Peyer's patch (tissue), 4 donors: ENCODE results near the gene STK32B. TPM values are rescaled to one million over a fixed set of nuclear protein-coding genes. Genes with fewer than 3 reads are reported as not detected.

Experiments used
- DNase-seq, 3 donors: peaks; one replicate each; pipeline ENCODE4 v3.0.0-alpha.2; 2017 to 2019
- H3K27ac ChIP-seq, 4 donors: fragments of 200-600 bp; sonication (generic); one replicate each; pipeline ENCODE4 v1.5.1; 2016 to 2019
- H3K27me3 ChIP-seq, 2 donors: fragments of 200-600 bp; sonication (generic); one replicate each; pipeline ENCODE4 v1.5.1; 2019
- H3K36me3 ChIP-seq, 3 donors: fragments of 200-600 bp; sonication (generic); one replicate each; pipeline ENCODE4 v1.5.1; 2016 to 2019
- H3K4me1 ChIP-seq, 4 donors: fragments of 200-600 bp; sonication (generic); one replicate each; pipeline ENCODE4 v1.5.1; 2016 to 2019
- H3K4me3 ChIP-seq, 4 donors: fragments of 200-600 bp; sonication (generic); 1 replicate in 3 of 4; 2 replicates in 1 of 4; pipeline ENCODE4 v1.5.1; 2016 to 2019; ENCODE audit warnings: mild to moderate bottlenecking in 1 of 4
- H3K9me3 ChIP-seq, 4 donors: fragments of 200-600 bp; sonication (generic); one replicate each; pipeline ENCODE4 v1.5.1; 2016 to 2019; ENCODE audit warnings: mild to moderate bottlenecking in 1 of 4
- POLR2A ChIP-seq, 2 donors: fragments of 450-650 bp; IDR thresholded peaks; one replicate each; pipeline ENCODE4 v1.5.1; 2017; ENCODE audit warnings: antibody characterized with exemption in 2 of 2, mild to moderate bottlenecking in 2 of 2, moderate library complexity in 2 of 2
- total RNA-seq, 4 donors: library from RNA; depleted of rRNA; stranded (reverse); fragments of >200 nt; gene quantifications; one replicate each; pipeline ENCODE4 v1.1.0, GENCODE V29; 2016
- TF ChIP-seq, protein P1 (sequence below), 6 experiments: fragments of 450-650 bp in 4 of 6; fragments of 200-600 bp in 2 of 6; sonication (generic) in 1 of 6; IDR thresholded peaks; one replicate each; pipeline ENCODE4 v1.5.1; 2017 to 2019; ENCODE audit warnings: antibody characterized with exemption in 6 of 6, mild to moderate bottlenecking in 3 of 6, moderate library complexity in 1 of 6

Gene STK32B
- total RNA-seq, 4 donors from 2014 or later = 0.35 to 3.3 (median 1.3) TPM

DNA sequence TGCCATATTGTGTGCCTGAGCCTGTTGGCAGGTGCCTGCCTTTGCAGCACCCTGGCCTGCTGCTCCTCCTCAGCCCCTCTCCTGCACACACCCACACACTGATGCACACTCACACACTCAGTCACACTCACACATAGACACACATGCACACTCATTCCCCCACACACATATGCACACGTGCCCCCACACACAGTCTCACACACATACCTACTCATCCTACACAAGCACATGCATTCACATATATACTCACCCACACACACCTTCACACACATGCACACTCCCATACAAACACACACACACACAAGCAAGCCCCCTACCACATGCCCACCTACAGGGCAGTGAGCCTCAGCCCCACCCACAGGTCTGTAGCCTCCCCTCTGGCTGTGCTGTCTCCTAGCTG, 412.1 kb downstream of the STK32B start:
- Histone ChIP-seq H3K36me3 (no peaks in the 10 kb centered on the region), H3K4me1 (no peaks in the 10 kb centered on the region), H3K9me3 (no peaks in the 10 kb centered on the region), H3K27ac (no peak overlapping the region), H3K4me3 (no peak overlapping the region), H3K27me3 (no peaks in the 10 kb centered on the region)
- no peak for DNase-seq
- TF ChIP-seq, protein P1, sequence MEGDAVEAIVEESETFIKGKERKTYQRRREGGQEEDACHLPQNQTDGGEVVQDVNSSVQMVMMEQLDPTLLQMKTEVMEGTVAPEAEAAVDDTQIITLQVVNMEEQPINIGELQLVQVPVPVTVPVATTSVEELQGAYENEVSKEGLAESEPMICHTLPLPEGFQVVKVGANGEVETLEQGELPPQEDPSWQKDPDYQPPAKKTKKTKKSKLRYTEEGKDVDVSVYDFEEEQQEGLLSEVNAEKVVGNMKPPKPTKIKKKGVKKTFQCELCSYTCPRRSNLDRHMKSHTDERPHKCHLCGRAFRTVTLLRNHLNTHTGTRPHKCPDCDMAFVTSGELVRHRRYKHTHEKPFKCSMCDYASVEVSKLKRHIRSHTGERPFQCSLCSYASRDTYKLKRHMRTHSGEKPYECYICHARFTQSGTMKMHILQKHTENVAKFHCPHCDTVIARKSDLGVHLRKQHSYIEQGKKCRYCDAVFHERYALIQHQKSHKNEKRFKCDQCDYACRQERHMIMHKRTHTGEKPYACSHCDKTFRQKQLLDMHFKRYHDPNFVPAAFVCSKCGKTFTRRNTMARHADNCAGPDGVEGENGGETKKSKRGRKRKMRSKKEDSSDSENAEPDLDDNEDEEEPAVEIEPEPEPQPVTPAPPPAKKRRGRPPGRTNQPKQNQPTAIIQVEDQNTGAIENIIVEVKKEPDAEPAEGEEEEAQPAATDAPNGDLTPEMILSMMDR (IDR thresholded peaks at IDR 0.05) = no peak
- TF ChIP-seq POLR2A (IDR thresholded peaks at IDR 0.05) = no peak

DNA sequence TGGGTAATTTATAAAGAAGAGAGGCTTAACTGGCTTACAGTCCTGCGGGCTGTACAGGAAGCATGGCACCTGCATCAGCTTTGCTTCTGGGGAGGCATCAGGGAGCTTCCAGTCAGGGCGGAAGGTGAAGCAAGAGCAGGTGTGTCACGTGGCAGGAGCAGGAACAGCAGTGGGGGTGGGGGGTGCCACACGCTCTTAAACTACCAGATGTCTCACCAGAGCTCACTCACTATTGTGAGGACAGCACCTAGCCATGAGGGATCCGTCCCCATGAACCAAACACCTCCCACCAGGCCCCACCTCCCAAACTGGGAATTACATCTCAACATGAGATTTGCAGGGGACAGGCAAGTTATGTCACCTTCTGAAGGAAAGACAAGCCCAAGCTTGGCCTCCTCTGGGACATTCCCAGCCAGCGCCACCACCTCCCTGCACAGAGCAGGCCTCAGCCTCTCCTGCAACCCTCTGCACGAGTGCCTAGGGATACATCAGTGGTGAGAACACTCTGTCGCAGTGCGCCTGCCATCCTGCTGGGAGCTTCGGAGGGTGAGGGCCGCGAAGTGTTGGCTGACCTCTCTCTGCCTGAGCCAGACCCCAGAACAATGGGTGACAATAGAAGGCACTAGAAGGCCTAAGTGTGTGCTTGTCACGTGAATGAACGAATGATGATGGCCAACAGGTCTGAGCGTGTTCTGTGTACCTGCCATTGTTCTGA, 412.8 kb downstream of the STK32B start:
- H3K27ac ChIP-seq = no peak overlapping the region
- no peaks in the 10 kb centered on the region for H3K9me3 ChIP-seq
- H3K27me3 ChIP-seq = no peaks in the 10 kb centered on the region
- no peaks in the 10 kb centered on the region for H3K36me3 ChIP-seq
- H3K4me1 ChIP-seq = no peaks in the 10 kb centered on the region
- TF ChIP-seq, protein P1 (IDR thresholded peaks at IDR 0.05) = no peak
- no peak for TF ChIP-seq POLR2A (IDR thresholded peaks at IDR 0.05)
- H3K4me3 ChIP-seq = no peak overlapping the region
- no peak for DNase-seq

DNA sequence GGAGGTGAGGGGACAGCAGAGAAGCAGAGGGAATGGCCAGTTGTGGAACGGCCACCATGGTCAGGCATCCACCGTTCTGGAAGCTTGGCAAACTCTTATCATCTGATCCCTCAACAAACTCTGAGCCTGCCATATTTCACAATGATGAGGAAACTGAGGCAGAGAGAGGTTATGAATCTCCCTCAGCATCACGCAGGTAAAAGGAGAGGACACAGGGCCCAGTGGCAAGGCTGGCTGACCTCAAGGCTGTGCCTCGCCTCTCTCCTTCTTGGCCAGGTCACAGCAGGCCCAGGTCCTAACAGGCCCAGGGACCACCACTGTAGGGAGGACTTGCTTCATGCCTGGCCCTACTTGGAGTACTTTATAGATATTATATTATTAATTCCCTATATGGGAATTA, 414.2 kb downstream of the STK32B start:
- Histone ChIP-seq H3K27me3 (no peaks in the 10 kb centered on the region), H3K9me3 (no peaks in the 10 kb centered on the region), H3K27ac (no peak overlapping the region), H3K4me3 (no peak overlapping the region), H3K36me3 (no peaks in the 10 kb centered on the region), H3K4me1 (no peaks in the 10 kb centered on the region)
- DNase-seq = no peak
- no peak for TF ChIP-seq POLR2A (IDR thresholded peaks at IDR 0.05)
- TF ChIP-seq, protein P1 (IDR thresholded peaks at IDR 0.05) = no peak

DNA sequence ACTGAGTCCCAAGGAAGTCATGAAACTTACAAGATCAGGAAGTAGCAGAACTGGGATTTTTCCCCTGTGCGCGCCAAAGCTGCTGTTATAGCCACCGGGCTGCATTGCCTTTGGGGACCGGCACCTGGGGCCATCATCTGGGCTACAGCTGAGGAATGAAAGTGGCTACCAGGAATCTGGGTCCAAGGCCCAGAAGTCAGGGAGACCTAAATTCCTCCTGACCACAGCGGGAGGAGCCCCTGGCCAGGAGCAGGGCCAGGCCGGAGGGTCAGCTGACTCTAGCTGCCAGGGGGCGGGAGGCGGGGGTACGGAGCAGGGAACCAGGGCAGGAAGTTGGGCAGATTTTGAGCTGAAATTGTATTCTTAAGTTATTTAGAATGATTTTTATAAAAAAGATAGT, 414.7 kb downstream of the STK32B start:
- TF ChIP-seq, protein P1 (IDR thresholded peaks at IDR 0.05) = no peak
- TF ChIP-seq POLR2A (IDR thresholded peaks at IDR 0.05) = no peak
- no peak for DNase-seq
- Histone ChIP-seq H3K4me3 (no peak overlapping the region), H3K9me3 (no peaks in the 10 kb centered on the region), H3K27me3 (no peaks in the 10 kb centered on the region), H3K36me3 (no peaks in the 10 kb centered on the region), H3K27ac (no peak overlapping the region), H3K4me1 (no peaks in the 10 kb centered on the region)

DNA sequence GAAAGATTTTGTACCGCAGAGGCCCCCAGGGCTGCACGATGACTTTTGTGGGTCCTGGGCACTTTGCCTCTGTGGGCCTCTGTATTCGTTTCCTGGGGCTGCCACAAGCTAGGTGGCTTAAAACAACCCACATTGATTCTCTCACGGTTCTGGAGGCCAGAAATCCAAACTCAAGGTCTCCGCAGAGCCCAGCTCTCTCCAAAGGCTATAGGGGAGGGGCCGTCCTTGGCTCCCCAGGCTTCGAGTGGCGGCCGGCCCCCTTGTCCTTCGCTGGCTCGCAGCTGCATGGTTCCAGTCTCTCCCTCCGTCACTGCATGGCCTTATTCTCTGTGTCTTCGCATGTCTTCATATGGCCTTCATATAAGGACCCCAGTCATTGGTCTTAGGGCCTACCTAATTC, 415.8 kb downstream of the STK32B start:
- TF ChIP-seq, protein P1 (IDR thresholded peaks at IDR 0.05) = no peak
- TF ChIP-seq POLR2A (IDR thresholded peaks at IDR 0.05) = no peak
- Histone ChIP-seq H3K36me3 (no peaks in the 10 kb centered on the region), H3K4me3 (no peak overlapping the region), H3K9me3 (no peaks in the 10 kb centered on the region), H3K27ac (no peak overlapping the region), H3K4me1 (no peaks in the 10 kb centered on the region), H3K27me3 (no peaks in the 10 kb centered on the region)
- DNase-seq = no peak
